ENCODE measurements around the gene FAM187B.
"Not testable (repeated sequence)": the region's sequence is repeated elsewhere in the genome, so short reads cannot be mapped to it uniquely, and the experiment has no call there.

FAM187B gene

DNA sequence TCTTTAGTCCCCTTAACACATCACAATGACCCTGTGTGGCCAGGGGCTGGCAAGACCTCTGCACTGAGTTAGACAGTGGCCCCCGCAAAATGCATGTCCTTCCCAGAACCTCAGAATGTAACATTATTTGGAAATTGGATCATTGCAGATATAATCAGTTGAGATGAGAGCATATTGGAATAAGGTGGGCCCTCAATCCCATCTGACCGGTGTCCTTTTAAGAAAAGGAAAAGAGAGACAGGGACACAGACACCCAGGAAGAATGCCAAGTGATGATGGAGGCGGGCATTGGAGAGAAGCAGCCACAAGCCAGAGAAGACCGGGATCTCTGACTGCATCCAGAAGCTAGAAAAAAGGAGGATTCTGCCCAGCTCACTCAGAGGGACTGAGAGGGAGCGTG, 1.8 kb downstream of the FAM187B start:
- Histone ChIP-seq H3K4me1 (ENCODE audit: control insufficient read depth, insufficient read depth, low read length) (peaks cover 16% of the 10 kb centered on the region), H3K9ac (ENCODE audit: low read length) (no peak overlapping the region), H3K27me3 (ENCODE audit: control insufficient read depth, insufficient read depth, low read length) (no peaks in the 10 kb centered on the region), H3K27ac (ENCODE audit: low read depth, low read length) (no peak overlapping the region), H3K36me3 (ENCODE audit: control insufficient read depth, insufficient read depth, low read length) (no peaks in the 10 kb centered on the region), H3K4me3 (ENCODE audit: low read depth, low read length) (no peak overlapping the region), H3K9me3 (ENCODE audit: control insufficient read depth, insufficient read depth, low read depth, low read length) (peaks cover 13% of the 10 kb centered on the region)

GRCh38 chr19:35225951-35226350, 2.6 kb downstream of the FAM187B start:
- Histone ChIP-seq H3K27ac (ENCODE audit: low read depth, low read length) (no peak overlapping the region), H3K4me1 (ENCODE audit: control insufficient read depth, insufficient read depth, low read length) (peaks cover 16% of the 10 kb centered on the region), H3K36me3 (ENCODE audit: control insufficient read depth, insufficient read depth, low read length) (no peaks in the 10 kb centered on the region), H3K9me3 (ENCODE audit: control insufficient read depth, insufficient read depth, low read depth, low read length) (peaks cover 13% of the 10 kb centered on the region), H3K9ac (ENCODE audit: low read length) (no peak overlapping the region), H3K4me3 (ENCODE audit: low read depth, low read length) (no peak overlapping the region), H3K27me3 (ENCODE audit: control insufficient read depth, insufficient read depth, low read length) (no peaks in the 10 kb centered on the region)

- Histone ChIP-seq H3K27me3 (ENCODE audit: control insufficient read depth, insufficient read depth, low read length) (no peaks in the 10 kb centered on the region), H3K27ac (ENCODE audit: low read depth, low read length) (no peak overlapping the region), H3K9me3 (ENCODE audit: control insufficient read depth, insufficient read depth, low read depth, low read length) (peaks cover 17% of the 10 kb centered on the region), H3K36me3 (ENCODE audit: control insufficient read depth, insufficient read depth, low read length) (no peaks in the 10 kb centered on the region), H3K9ac (ENCODE audit: low read length) (no peak overlapping the region), H3K4me3 (ENCODE audit: low read depth, low read length) (no peak overlapping the region), H3K4me1 (ENCODE audit: control insufficient read depth, insufficient read depth, low read length) (peaks cover 16% of the 10 kb centered on the region)
These were observed 3.6 kb downstream of the FAM187B start for GRCh38 chr19:35224681-35225571.

- H3K4me1 ChIP-seq (ENCODE audit: control insufficient read depth, insufficient read depth, low read length), result peaks cover 16% of the 10 kb centered on the region
- H3K9me3 ChIP-seq (ENCODE audit: control insufficient read depth, insufficient read depth, low read depth, low read length), result peaks cover 24% of the 10 kb centered on the region
- H3K36me3 ChIP-seq (ENCODE audit: control insufficient read depth, insufficient read depth, low read length), result no peaks in the 10 kb centered on the region
- no peak overlapping the region for H3K4me3 ChIP-seq (ENCODE audit: low read depth, low read length)
- H3K9ac ChIP-seq (ENCODE audit: low read length), result no peak overlapping the region
- H3K27me3 ChIP-seq (ENCODE audit: control insufficient read depth, insufficient read depth, low read length), result no peaks in the 10 kb centered on the region
- no peak overlapping the region for H3K27ac ChIP-seq (ENCODE audit: low read depth, low read length)
These were observed 4.6 kb downstream of the FAM187B start for GRCh38 chr19:35223862-35224505.

GRCh38 chr19:35223084-35223790, 5.3 kb downstream of the FAM187B start:
- Histone ChIP-seq H3K4me1 (ENCODE audit: control insufficient read depth, insufficient read depth, low read length) (peaks cover 16% of the 10 kb centered on the region), H3K4me3 (ENCODE audit: low read depth, low read length) (no peak overlapping the region), H3K9me3 (ENCODE audit: control insufficient read depth, insufficient read depth, low read depth, low read length) (peaks cover 29% of the 10 kb centered on the region), H3K27me3 (ENCODE audit: control insufficient read depth, insufficient read depth, low read length) (no peaks in the 10 kb centered on the region), H3K27ac (ENCODE audit: low read depth, low read length) (no peak overlapping the region), H3K36me3 (ENCODE audit: control insufficient read depth, insufficient read depth, low read length) (no peaks in the 10 kb centered on the region), H3K9ac (ENCODE audit: low read length) (no peak overlapping the region)

- Histone ChIP-seq H3K36me3 (ENCODE audit: control insufficient read depth, insufficient read depth, low read length) (no peaks in the 10 kb centered on the region), H3K9ac (ENCODE audit: low read length) (no peak overlapping the region), H3K9me3 (ENCODE audit: control insufficient read depth, insufficient read depth, low read depth, low read length) (peaks cover 32% of the 10 kb centered on the region), H3K4me3 (ENCODE audit: low read depth, low read length) (no peak overlapping the region), H3K27me3 (ENCODE audit: control insufficient read depth, insufficient read depth, low read length) (no peaks in the 10 kb centered on the region), H3K4me1 (ENCODE audit: control insufficient read depth, insufficient read depth, low read length) (peaks cover 13% of the 10 kb centered on the region), H3K27ac (ENCODE audit: low read depth, low read length) (no peak overlapping the region)
These were observed 6.0 kb downstream of the FAM187B start for GRCh38 chr19:35222373-35223015.

GRCh38 chr19:35220973-35221590, 7.5 kb downstream of the FAM187B start:
- H3K4me3 ChIP-seq (ENCODE audit: low read depth, low read length), result not testable (repeated sequence)

GRCh38 chr19:35220315-35220921, 8.1 kb downstream of the FAM187B start:
- Histone ChIP-seq H3K4me1 (ENCODE audit: control insufficient read depth, insufficient read depth, low read length) (peaks cover 7% of the 10 kb centered on the region), H3K4me3 (ENCODE audit: low read depth, low read length) (no peak overlapping the region), H3K27me3 (ENCODE audit: control insufficient read depth, insufficient read depth, low read length) (no peaks in the 10 kb centered on the region), H3K9ac (ENCODE audit: low read length) (no peak overlapping the region), H3K9me3 (ENCODE audit: control insufficient read depth, insufficient read depth, low read depth, low read length) (peaks cover 38% of the 10 kb centered on the region), H3K36me3 (ENCODE audit: control insufficient read depth, insufficient read depth, low read length) (no peaks in the 10 kb centered on the region), H3K27ac (ENCODE audit: low read depth, low read length) (no peak overlapping the region)

More at GRCh38 chr19:35220973-35221590, 7.5 kb downstream of the FAM187B start:
- H3K36me3 ChIP-seq (ENCODE audit: control insufficient read depth, insufficient read depth, low read length); H3K27ac ChIP-seq (ENCODE audit: low read depth, low read length); H3K27me3 ChIP-seq (ENCODE audit: control insufficient read depth, insufficient read depth, low read length); H3K9ac ChIP-seq (ENCODE audit: low read length): not testable (repeated sequence)
- peaks cover 38% of the 10 kb centered on the region for H3K9me3 ChIP-seq (ENCODE audit: control insufficient read depth, insufficient read depth, low read depth, low read length)
- peaks cover 13% of the 10 kb centered on the region for H3K4me1 ChIP-seq (ENCODE audit: control insufficient read depth, insufficient read depth, low read length)

GRCh38 chr19:35219008-35219407, 9.5 kb downstream of the FAM187B start:
- Histone ChIP-seq H3K27ac (ENCODE audit: low read depth, low read length) (no peak overlapping the region), H3K9ac (ENCODE audit: low read length) (no peak overlapping the region), H3K36me3 (ENCODE audit: control insufficient read depth, insufficient read depth, low read length) (no peaks in the 10 kb centered on the region), H3K9me3 (ENCODE audit: control insufficient read depth, insufficient read depth, low read depth, low read length) (peaks cover 38% of the 10 kb centered on the region), H3K4me1 (ENCODE audit: control insufficient read depth, insufficient read depth, low read length) (no peaks in the 10 kb centered on the region), H3K4me3 (ENCODE audit: low read depth, low read length) (no peak overlapping the region), H3K27me3 (ENCODE audit: control insufficient read depth, insufficient read depth, low read length) (no peaks in the 10 kb centered on the region)

DNA sequence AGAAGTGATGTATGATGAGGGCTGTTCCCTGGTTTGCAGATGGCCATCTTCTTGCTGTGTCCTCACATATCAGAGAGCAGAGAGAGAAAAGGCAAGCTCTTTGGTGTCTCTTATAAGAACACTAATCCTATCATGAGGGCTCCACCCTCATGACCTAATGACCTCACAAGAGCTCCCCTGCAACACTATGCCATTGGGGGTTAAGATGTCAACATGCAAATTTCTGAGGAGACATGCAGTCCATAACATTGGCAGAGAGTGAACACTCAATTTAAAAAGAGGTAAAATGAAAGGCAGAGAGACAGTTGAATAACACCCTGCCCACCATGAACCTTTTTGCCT, 10.9 kb downstream of the FAM187B start:
- H3K4me1 ChIP-seq (ENCODE audit: control insufficient read depth, insufficient read depth, low read length), result no peaks in the 10 kb centered on the region
- H3K27ac ChIP-seq (ENCODE audit: low read depth, low read length), result no peak overlapping the region
- no peaks in the 10 kb centered on the region for H3K36me3 ChIP-seq (ENCODE audit: control insufficient read depth, insufficient read depth, low read length)
- H3K9me3 ChIP-seq (ENCODE audit: control insufficient read depth, insufficient read depth, low read depth, low read length), result peaks cover 28% of the 10 kb centered on the region
- no peaks in the 10 kb centered on the region for H3K27me3 ChIP-seq (ENCODE audit: control insufficient read depth, insufficient read depth, low read length)
- H3K4me3 ChIP-seq (ENCODE audit: low read depth, low read length), result no peak overlapping the region
- no peak overlapping the region for H3K9ac ChIP-seq (ENCODE audit: low read length)
